AG09319 (cell line): ENCODE data around the gene HPGD.
A peak's percentile ranks its signal among the peaks of the same experiment; 100 is the strongest.

ENCODE experiments used
- DNase-seq: peaks from one replicate; pipeline ENCODE4 v3.0.0-alpha.2; 2010; ENCODE audit warnings: low read depth; ENCODE audit errors: extremely low read depth
- CTCF ChIP-seq: IDR thresholded peaks from 2 replicates; pipeline ENCODE4 v1.5.1; 2011; ENCODE audit warnings: low read depth, mild to moderate bottlenecking, inconsistent platforms, low read length, moderate library complexity

HPGD gene

GRCh38 chr4:174554231-174554728, 32.0 kb upstream of the HPGD start:
- no peak for DNase-seq
- TF ChIP-seq CTCF, result no peak

- no peak for TF ChIP-seq CTCF
- DNase-seq, result peak; percentile 24
These were observed 31.5 kb upstream of the HPGD start for GRCh38 chr4:174553828-174554227.

GRCh38 chr4:174553031-174553430, 30.7 kb upstream of the HPGD start:
- no peak for DNase-seq
- no peak for TF ChIP-seq CTCF

- DNase-seq, result no peak
- no peak for TF ChIP-seq CTCF
These were observed 28.3 kb upstream of the HPGD start for GRCh38 chr4:174550541-174550940.

GRCh38 chr4:174549721-174550120, 27.4 kb upstream of the HPGD start:
- TF ChIP-seq CTCF, result no peak
- DNase-seq, result no peak

- no peak for TF ChIP-seq CTCF
- DNase-seq, result no peak
These were observed 23.0 kb upstream of the HPGD start for GRCh38 chr4:174545268-174545667.

- DNase-seq, result no peak
These were observed 22.2 kb upstream of the HPGD start for GRCh38 chr4:174544496-174544895.

More at GRCh38 chr4:174544496-174544895, 22.2 kb upstream of the HPGD start:
- TF ChIP-seq CTCF, result no peak
